Endodermal cell (in vitro differentiated cells): Measurements from ENCODE around the gene LMX1B. TPM values are rescaled to one million over a fixed set of nuclear protein-coding genes. Genes with fewer than 3 reads are reported as not detected.
A peak's percentile ranks its signal among the peaks of the same experiment; 100 is the strongest.

Source experiments
- DNase-seq: peaks from one replicate; pipeline ENCODE4 v3.0.0-alpha.2; 2017
- H3K27ac ChIP-seq: 2 replicates; pipeline ENCODE4 v1.5.1; 2013; ENCODE audit warnings: mild to moderate bottlenecking, low read depth, low read length, moderate library complexity
- H3K27me3 ChIP-seq: 2 replicates; pipeline ENCODE4 v1.6.1; 2013; ENCODE audit warnings: mild to moderate bottlenecking, low read length, moderate library complexity; ENCODE audit not compliant: insufficient read depth, control insufficient read depth, poor library complexity, severe bottlenecking
- H3K36me3 ChIP-seq: 2 replicates; pipeline ENCODE4 v1.7.0; 2013; ENCODE audit warnings: mild to moderate bottlenecking, low read length, moderate library complexity; ENCODE audit not compliant: control insufficient read depth, insufficient read depth
- H3K4me1 ChIP-seq: one replicate; pipeline ENCODE4 v1.7.0; 2013; ENCODE audit warnings: low read length; ENCODE audit not compliant: control insufficient read depth, insufficient read depth
- H3K4me3 ChIP-seq: 2 replicates; pipeline ENCODE4 v1.5.1; 2013; ENCODE audit warnings: mild to moderate bottlenecking, low read length, moderate library complexity
- H3K9ac ChIP-seq: 2 replicates; pipeline ENCODE4 v1.6.1; 2013; ENCODE audit warnings: mild to moderate bottlenecking, low read length, moderate library complexity; ENCODE audit not compliant: poor library complexity, severe bottlenecking; ENCODE audit errors: extremely low read depth
- H3K9me3 ChIP-seq: 2 replicates; pipeline ENCODE4 v1.6.1; 2013; ENCODE audit warnings: mild to moderate bottlenecking, low read length, moderate library complexity; ENCODE audit not compliant: control insufficient read depth
- H3K27ac Mint-ChIP-seq: 2 replicates; pipeline ENCODE4 v1.8.0; 2020; ENCODE audit warnings: mixed read lengths
- H3K27me3 Mint-ChIP-seq: 2 replicates; pipeline ENCODE4 v1.8.0; 2021; ENCODE audit warnings: mild to moderate bottlenecking, mixed read lengths; ENCODE audit not compliant: insufficient read depth
- H3K36me3 Mint-ChIP-seq: 2 replicates; pipeline ENCODE4 v1.8.0; 2020; ENCODE audit warnings: low read depth, mixed read lengths
- H3K4me1 Mint-ChIP-seq: 2 replicates; pipeline ENCODE4 v1.8.0; 2020; ENCODE audit warnings: mixed read lengths
- H3K4me3 Mint-ChIP-seq: 2 replicates; pipeline ENCODE4 v1.8.0; 2020; ENCODE audit warnings: mild to moderate bottlenecking, moderate library complexity, mixed read lengths
- H3K9me3 Mint-ChIP-seq: 2 replicates; pipeline ENCODE4 v1.8.0; 2020; ENCODE audit warnings: mild to moderate bottlenecking, mixed read lengths
- WGBS, 2 experiments: methylation state at CpG; one replicate each; pipeline versions ENCODE4 v1.1.5 to v1.1.7; 2013; ENCODE audit warnings: missing lambda C conversion rate in 2 of 2, mixed read lengths in 1 of 2; ENCODE audit not compliant: insufficient coverage in 1 of 2, insufficient read length in 1 of 2; 5-methylcytosine and 5-hydroxymethylcytosine counted together
- total RNA-seq, 2 donors: library from RNA; stranded (reverse); fragmentation: NEBNext Ultra II Directional in 1 of 2; extraction: Animal tissue kit (Norgen Biotek cat#: 25700) in 1 of 2; gene quantifications; 2 replicates in 1 of 2; 3 replicates in 1 of 2; pipeline ENCODE4 v1.2.1, GENCODE V29; 2021
- TF ChIP-seq, protein P1 (sequence below): fragments of 200-600 bp; sonication (generic); conservative IDR thresholded peaks from 2 replicates; pipeline ENCODE4 v1.5.0; 2021; ENCODE audit warnings: antibody characterized with exemption, mild to moderate bottlenecking

The LMX1B gene
- total RNA-seq, 2 donors from 2014 or later, result 11.1 to 11.4 TPM

- H3K4me3 ChIP-seq, result no peak overlapping the region
- Mint-ChIP-seq H3K27ac (peak overlapping the region; percentile 87), H3K4me1 (peaks cover 37% of the 10 kb centered on the region), H3K36me3 (no peaks in the 10 kb centered on the region), H3K9me3 (no peaks in the 10 kb centered on the region), H3K27me3 (peaks cover 18% of the 10 kb centered on the region), H3K4me3 (no peak overlapping the region)
- peak overlapping the region; percentile 9 for H3K27ac ChIP-seq
- WGBS, 2 experiments, result 31 to 40% methylated on average over 5 to 15 of the region's 15 CpGs
- H3K36me3 ChIP-seq, result no peaks in the 10 kb centered on the region
- no peaks in the 10 kb centered on the region for H3K9me3 ChIP-seq
- peak overlapping the region; percentile 25 for H3K9ac ChIP-seq
- H3K27me3 ChIP-seq, result no peaks in the 10 kb centered on the region
- peaks cover 23% of the 10 kb centered on the region for H3K4me1 ChIP-seq
- DNase-seq, result peak; percentile 96
- TF ChIP-seq, protein P1, sequence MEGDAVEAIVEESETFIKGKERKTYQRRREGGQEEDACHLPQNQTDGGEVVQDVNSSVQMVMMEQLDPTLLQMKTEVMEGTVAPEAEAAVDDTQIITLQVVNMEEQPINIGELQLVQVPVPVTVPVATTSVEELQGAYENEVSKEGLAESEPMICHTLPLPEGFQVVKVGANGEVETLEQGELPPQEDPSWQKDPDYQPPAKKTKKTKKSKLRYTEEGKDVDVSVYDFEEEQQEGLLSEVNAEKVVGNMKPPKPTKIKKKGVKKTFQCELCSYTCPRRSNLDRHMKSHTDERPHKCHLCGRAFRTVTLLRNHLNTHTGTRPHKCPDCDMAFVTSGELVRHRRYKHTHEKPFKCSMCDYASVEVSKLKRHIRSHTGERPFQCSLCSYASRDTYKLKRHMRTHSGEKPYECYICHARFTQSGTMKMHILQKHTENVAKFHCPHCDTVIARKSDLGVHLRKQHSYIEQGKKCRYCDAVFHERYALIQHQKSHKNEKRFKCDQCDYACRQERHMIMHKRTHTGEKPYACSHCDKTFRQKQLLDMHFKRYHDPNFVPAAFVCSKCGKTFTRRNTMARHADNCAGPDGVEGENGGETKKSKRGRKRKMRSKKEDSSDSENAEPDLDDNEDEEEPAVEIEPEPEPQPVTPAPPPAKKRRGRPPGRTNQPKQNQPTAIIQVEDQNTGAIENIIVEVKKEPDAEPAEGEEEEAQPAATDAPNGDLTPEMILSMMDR, result peak; percentile 82
Observed at GRCh38 chr9:126661521-126662251, 48.0 kb downstream of the LMX1B start.

- Histone ChIP-seq H3K9me3 (no peaks in the 10 kb centered on the region), H3K4me3 (no peak overlapping the region), H3K36me3 (no peaks in the 10 kb centered on the region), H3K9ac (no peak overlapping the region), H3K27ac (no peak overlapping the region), H3K27me3 (no peaks in the 10 kb centered on the region), H3K4me1 (peaks cover 23% of the 10 kb centered on the region)
- H3K27me3 Mint-ChIP-seq, result peaks cover 11% of the 10 kb centered on the region
- DNase-seq, result no peak
- peak overlapping the region; percentile 38 for H3K27ac Mint-ChIP-seq
- 84 to 92% methylated on average over 5 to 7 of the region's 7 CpGs for WGBS, 2 experiments
- H3K9me3 Mint-ChIP-seq, result no peaks in the 10 kb centered on the region
- H3K4me1 Mint-ChIP-seq, result peaks cover 29% of the 10 kb centered on the region
- H3K36me3 Mint-ChIP-seq, result no peaks in the 10 kb centered on the region
- TF ChIP-seq, protein P1, result no peak
- no peak overlapping the region for H3K4me3 Mint-ChIP-seq
Observed at GRCh38 chr9:126663661-126664072, 49.9 kb downstream of the LMX1B start.

- H3K9ac ChIP-seq, result no peak overlapping the region
- peak overlapping the region; percentile 83 for H3K27ac ChIP-seq
- peaks cover 16% of the 10 kb centered on the region for H3K4me1 ChIP-seq
- Mint-ChIP-seq H3K27ac (peak overlapping the region; percentile 88), H3K4me1 (peaks cover 24% of the 10 kb centered on the region), H3K9me3 (no peaks in the 10 kb centered on the region), H3K4me3 (peak overlapping the region; percentile 51), H3K27me3 (peaks cover 11% of the 10 kb centered on the region), H3K36me3 (no peaks in the 10 kb centered on the region)
- TF ChIP-seq, protein P1, result peak; percentile 12
- DNase-seq, result peak; percentile 91
- H3K27me3 ChIP-seq, result no peaks in the 10 kb centered on the region
- WGBS, 2 experiments, result 11 to 35% methylated on average over 7 to 25 of the region's 25 CpGs
- peak overlapping the region; percentile 54 for H3K4me3 ChIP-seq
- H3K36me3 ChIP-seq, result no peaks in the 10 kb centered on the region
- H3K9me3 ChIP-seq, result no peaks in the 10 kb centered on the region
Observed at GRCh38 chr9:126664900-126665643, 51.3 kb downstream of the LMX1B start.
